ENCODE data around the gene OCLN. TPM values are rescaled to one million over a fixed set of nuclear protein-coding genes. Genes with fewer than 3 reads are reported as not detected.
"Not testable (repeated sequence)": the region's sequence is repeated elsewhere in the genome, so short reads cannot be mapped to it uniquely, and the experiment has no call there.

Gene OCLN
- total and polyA plus RNA-seq, 2 donors from 2014 or later: 13.5 to 127 TPM

DNA sequence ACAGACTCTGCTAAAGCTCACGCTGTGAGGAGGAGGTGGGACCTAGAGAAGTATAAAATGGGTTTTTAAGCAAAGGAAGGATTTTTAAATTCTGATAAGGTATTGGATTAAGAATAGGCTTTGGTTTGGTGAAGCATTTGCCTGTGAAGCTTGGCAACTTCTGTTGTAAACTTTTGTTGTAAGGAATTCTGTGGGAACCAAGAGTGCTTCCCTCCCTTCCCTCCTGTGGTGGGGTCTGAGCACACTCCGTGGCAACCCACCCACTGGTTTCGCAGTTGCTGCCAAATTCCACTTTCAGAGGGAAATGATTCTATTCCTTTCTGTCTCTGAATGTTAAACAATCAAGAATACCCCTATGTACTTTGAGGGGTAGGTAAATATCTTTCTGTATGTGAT is 38.8 kb downstream of the OCLN start:
- intact Hi-C loops (cut with DNase I): no loop called here
- Histone ChIP-seq H3K4me1 (ENCODE audit: control insufficient read depth in 2 of 3, insufficient read depth in 2 of 3, low read depth in 1 of 3, low read length in 3 of 3) (no peaks in the 10 kb centered on the region), H3K4me3 (ENCODE audit: low read length in 3 of 3) (no peak overlapping the region), H3K27me3 (ENCODE audit: control insufficient read depth, insufficient read depth, low read length) (no peaks in the 10 kb centered on the region), H3K27ac (ENCODE audit: low read depth in 2 of 2, low read length in 2 of 2) (no peak overlapping the region), H3K9me3 (ENCODE audit: control insufficient read depth in 2 of 3, insufficient read depth in 1 of 3, low read length in 3 of 3) (no peaks in the 10 kb centered on the region), H3K36me3 (ENCODE audit: control insufficient read depth in 2 of 3, insufficient read depth in 3 of 3, low read length in 3 of 3) (no peaks in the 10 kb centered on the region), H3K9ac (ENCODE audit: low read length in 3 of 3) (no peak overlapping the region)
- DNase-seq (no peak), FAIRE-seq (no peak)
- no peak for TF ChIP-seq CTCF (IDR thresholded peaks at IDR 0.05; ENCODE audit: borderline replicate concordance, extremely low read depth, insufficient read depth)

DNA sequence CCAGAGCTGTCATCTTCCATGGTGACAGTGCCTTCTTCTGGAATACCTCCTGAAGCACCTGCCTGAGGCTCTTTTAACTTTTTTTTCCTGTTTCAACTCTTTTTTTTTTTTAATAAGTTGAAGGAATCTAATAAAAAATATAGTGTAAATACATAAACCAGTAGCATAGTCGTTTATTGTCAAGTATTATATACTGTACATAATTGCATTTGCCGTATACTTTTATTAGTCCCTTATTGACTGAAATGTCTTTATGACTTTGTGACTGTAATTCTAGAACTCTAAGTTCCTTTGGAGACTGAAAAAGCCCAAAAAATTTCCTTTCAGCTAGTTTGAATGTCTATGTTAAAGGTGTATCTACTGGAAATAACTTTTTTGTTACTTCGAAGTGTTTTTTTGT is 45.3 kb downstream of the OCLN start:
- DNase-seq; FAIRE-seq; H3K4me3 ChIP-seq (ENCODE audit: low read length in 3 of 3); H3K27ac ChIP-seq (ENCODE audit: low read depth in 2 of 2, low read length in 2 of 2); H3K4me1 ChIP-seq (ENCODE audit: control insufficient read depth in 2 of 3, insufficient read depth in 2 of 3, low read depth in 1 of 3, low read length in 3 of 3); H3K9ac ChIP-seq (ENCODE audit: low read length in 3 of 3); H3K9me3 ChIP-seq (ENCODE audit: control insufficient read depth in 2 of 3, insufficient read depth in 1 of 3, low read length in 3 of 3); H3K27me3 ChIP-seq (ENCODE audit: control insufficient read depth, insufficient read depth, low read length); intact Hi-C loops (cut with DNase I); H3K36me3 ChIP-seq (ENCODE audit: control insufficient read depth in 2 of 3, insufficient read depth in 3 of 3, low read length in 3 of 3): not testable (repeated sequence)

DNA sequence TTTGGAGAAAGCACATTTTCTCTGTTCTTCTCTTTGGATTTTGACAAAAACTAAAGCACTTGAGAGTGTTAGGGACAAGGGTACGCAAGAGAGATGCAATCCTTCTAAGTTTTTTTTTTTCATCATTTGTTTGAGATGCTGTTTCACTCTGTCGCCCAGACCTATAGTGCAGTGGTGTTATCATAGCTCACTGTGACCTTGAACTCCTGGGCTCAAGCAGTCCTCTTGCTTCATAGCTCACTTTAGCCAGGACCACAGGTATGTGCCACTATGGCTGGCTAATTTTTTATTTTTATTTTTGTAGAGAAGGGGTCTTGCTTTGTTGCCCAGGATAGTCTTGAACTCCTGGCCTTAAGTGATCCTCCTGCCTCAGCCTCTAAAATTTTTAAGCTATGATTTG is 46.1 kb downstream of the OCLN start:
- DNase-seq; H3K36me3 ChIP-seq (ENCODE audit: control insufficient read depth in 2 of 3, insufficient read depth in 3 of 3, low read length in 3 of 3); H3K9me3 ChIP-seq (ENCODE audit: control insufficient read depth in 2 of 3, insufficient read depth in 1 of 3, low read length in 3 of 3); H3K27me3 ChIP-seq (ENCODE audit: control insufficient read depth, insufficient read depth, low read length); H3K9ac ChIP-seq (ENCODE audit: low read length in 3 of 3); intact Hi-C loops (cut with DNase I); H3K4me1 ChIP-seq (ENCODE audit: control insufficient read depth in 2 of 3, insufficient read depth in 2 of 3, low read depth in 1 of 3, low read length in 3 of 3); FAIRE-seq; H3K4me3 ChIP-seq (ENCODE audit: low read length in 3 of 3); H3K27ac ChIP-seq (ENCODE audit: low read depth in 2 of 2, low read length in 2 of 2): not testable (repeated sequence)

DNA sequence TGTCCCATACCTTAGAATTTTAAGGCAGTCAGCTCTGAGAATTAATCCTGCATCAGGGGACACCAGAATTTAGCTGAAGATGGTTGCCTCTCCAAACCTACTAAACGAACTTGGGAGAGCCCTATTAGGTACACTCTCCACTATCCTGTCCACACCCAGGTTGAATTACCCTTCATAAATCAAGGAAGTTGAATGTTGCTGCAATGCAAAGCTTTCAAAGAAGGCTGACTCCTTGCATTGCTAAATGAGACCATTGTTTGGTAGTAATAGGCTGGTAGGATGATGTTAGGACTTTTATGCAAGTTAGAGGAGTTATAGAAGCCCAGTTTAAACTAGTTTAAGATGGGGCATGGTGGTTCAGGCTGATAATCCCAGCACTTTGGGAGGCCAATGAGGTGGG is 48.8 kb downstream of the OCLN start:
- H3K4me3 ChIP-seq (ENCODE audit: low read length in 3 of 3); FAIRE-seq; H3K36me3 ChIP-seq (ENCODE audit: control insufficient read depth in 2 of 3, insufficient read depth in 3 of 3, low read length in 3 of 3); H3K4me1 ChIP-seq (ENCODE audit: control insufficient read depth in 2 of 3, insufficient read depth in 2 of 3, low read depth in 1 of 3, low read length in 3 of 3); H3K9me3 ChIP-seq (ENCODE audit: control insufficient read depth in 2 of 3, insufficient read depth in 1 of 3, low read length in 3 of 3); H3K9ac ChIP-seq (ENCODE audit: low read length in 3 of 3); intact Hi-C loops (cut with DNase I); H3K27me3 ChIP-seq (ENCODE audit: control insufficient read depth, insufficient read depth, low read length); H3K27ac ChIP-seq (ENCODE audit: low read depth in 2 of 2, low read length in 2 of 2); DNase-seq: not testable (repeated sequence)

DNA sequence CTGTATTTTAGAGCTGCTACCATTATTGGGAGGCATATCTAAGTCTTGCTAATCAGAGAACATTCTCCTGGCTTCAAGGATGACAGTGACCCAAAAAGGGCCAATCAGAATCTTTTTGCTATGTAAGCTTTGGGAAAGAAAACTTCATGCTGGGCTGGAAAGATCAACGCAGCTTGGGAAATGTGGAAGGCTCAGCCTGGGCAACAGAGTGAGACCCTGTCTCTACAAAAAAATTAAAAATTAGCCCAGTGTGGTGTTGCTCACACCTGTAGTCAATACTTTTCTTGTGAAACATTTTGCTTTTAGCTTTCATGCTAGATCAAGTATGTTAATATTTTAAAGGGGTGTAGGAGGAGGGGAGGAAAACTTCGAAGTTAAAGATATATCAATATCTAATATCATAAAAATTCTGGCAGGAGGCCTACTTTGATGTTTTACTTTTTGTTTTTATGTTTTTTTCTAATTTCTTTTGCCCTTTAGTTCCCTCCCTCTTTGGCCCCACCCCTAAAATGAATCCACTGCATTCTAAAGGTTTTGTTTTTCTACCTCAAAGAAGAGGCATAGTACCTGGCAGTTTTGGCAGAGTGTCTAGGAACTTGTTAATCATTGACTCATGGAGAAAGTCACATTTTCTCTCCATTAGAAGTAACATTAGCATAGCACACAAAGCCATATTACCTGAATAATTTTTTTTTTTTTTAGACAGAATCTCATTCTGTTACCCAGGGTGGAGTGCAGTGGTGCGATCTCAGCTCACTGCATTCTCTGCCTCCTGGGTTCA is 50.4 kb downstream of the OCLN start:
- DNase-seq; H3K9me3 ChIP-seq (ENCODE audit: control insufficient read depth in 2 of 3, insufficient read depth in 1 of 3, low read length in 3 of 3); H3K27me3 ChIP-seq (ENCODE audit: control insufficient read depth, insufficient read depth, low read length); H3K27ac ChIP-seq (ENCODE audit: low read depth in 2 of 2, low read length in 2 of 2); H3K4me3 ChIP-seq (ENCODE audit: low read length in 3 of 3); intact Hi-C loops (cut with DNase I); H3K36me3 ChIP-seq (ENCODE audit: control insufficient read depth in 2 of 3, insufficient read depth in 3 of 3, low read length in 3 of 3); H3K4me1 ChIP-seq (ENCODE audit: control insufficient read depth in 2 of 3, insufficient read depth in 2 of 3, low read depth in 1 of 3, low read length in 3 of 3); H3K9ac ChIP-seq (ENCODE audit: low read length in 3 of 3): not testable (repeated sequence)
- FAIRE-seq: peak; percentile 80

GRCh38 chr5:69544602-69545001 is 52.0 kb downstream of the OCLN start:
- H3K36me3 ChIP-seq (ENCODE audit: control insufficient read depth in 2 of 3, insufficient read depth in 3 of 3, low read length in 3 of 3); DNase-seq; H3K27ac ChIP-seq (ENCODE audit: low read depth in 2 of 2, low read length in 2 of 2); H3K4me3 ChIP-seq (ENCODE audit: low read length in 3 of 3); H3K9ac ChIP-seq (ENCODE audit: low read length in 3 of 3); H3K4me1 ChIP-seq (ENCODE audit: control insufficient read depth in 2 of 3, insufficient read depth in 2 of 3, low read depth in 1 of 3, low read length in 3 of 3); H3K9me3 ChIP-seq (ENCODE audit: control insufficient read depth in 2 of 3, insufficient read depth in 1 of 3, low read length in 3 of 3); intact Hi-C loops (cut with DNase I); FAIRE-seq; H3K27me3 ChIP-seq (ENCODE audit: control insufficient read depth, insufficient read depth, low read length): not testable (repeated sequence)

DNA sequence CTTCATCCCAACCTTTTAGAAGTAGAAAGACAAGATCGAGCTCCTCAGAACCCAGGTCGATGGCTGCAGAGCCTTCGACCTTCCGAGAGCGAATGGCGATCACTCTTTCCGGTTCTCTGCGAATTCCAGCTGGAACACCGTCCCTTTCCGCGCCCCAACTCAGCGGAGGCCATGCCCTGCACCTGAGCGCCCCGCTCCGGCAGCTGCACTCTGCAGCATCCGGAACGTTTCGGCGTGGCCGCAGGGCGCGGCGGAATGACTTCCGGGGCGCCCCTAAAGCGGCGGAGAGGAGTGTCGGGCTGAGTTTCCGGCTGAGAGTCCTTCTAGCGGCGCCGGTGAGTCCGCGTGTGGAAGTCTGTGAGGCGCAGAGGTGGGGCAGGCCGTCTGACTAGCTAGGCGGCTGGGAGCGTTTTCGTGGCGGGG is 67.3 kb downstream of the OCLN start, which contains the start of gene GTF2H2C:
GTF2H2C (plus strand) TSS at position 284 of the 423 bp plus-strand sequence. CDS start 4,942 bp downstream, outside the sequence.
- peak within 1 kb of the TSS; percentile 52 to 68 (median 53) for H3K4me3 ChIP-seq (ENCODE audit: low read length in 3 of 3)
- FAIRE-seq; H3K4me1 ChIP-seq (ENCODE audit: control insufficient read depth in 2 of 3, insufficient read depth in 2 of 3, low read depth in 1 of 3, low read length in 3 of 3); H3K36me3 ChIP-seq (ENCODE audit: control insufficient read depth in 2 of 3, insufficient read depth in 3 of 3, low read length in 3 of 3); intact Hi-C loops (cut with DNase I); H3K27ac ChIP-seq (ENCODE audit: low read depth in 2 of 2, low read length in 2 of 2); H3K9ac ChIP-seq (ENCODE audit: low read length in 3 of 3); H3K9me3 ChIP-seq (ENCODE audit: control insufficient read depth in 2 of 3, insufficient read depth in 1 of 3, low read length in 3 of 3); H3K27me3 ChIP-seq (ENCODE audit: control insufficient read depth, insufficient read depth, low read length): not testable (repeated sequence)
- DNase-seq: peak; percentile 82 to 93 (median 85)
